GM12873 (cell line): ENCODE results near the gene NUBP2.

Experiments used
- TF ChIP-seq, protein P1 (sequence below): IDR thresholded peaks from 2 replicates; pipeline ENCODE4 v1.5.1; 2012; ENCODE audit warnings: low read depth, mild to moderate bottlenecking, moderate library complexity, low read length, control low read depth; ENCODE audit not compliant: insufficient read depth; ENCODE audit errors: missing control alignments

The NUBP2 gene

GRCh38 chr16:1749152-1750117, 33.3 kb upstream of the NUBP2 start:
- TF ChIP-seq, protein P1, sequence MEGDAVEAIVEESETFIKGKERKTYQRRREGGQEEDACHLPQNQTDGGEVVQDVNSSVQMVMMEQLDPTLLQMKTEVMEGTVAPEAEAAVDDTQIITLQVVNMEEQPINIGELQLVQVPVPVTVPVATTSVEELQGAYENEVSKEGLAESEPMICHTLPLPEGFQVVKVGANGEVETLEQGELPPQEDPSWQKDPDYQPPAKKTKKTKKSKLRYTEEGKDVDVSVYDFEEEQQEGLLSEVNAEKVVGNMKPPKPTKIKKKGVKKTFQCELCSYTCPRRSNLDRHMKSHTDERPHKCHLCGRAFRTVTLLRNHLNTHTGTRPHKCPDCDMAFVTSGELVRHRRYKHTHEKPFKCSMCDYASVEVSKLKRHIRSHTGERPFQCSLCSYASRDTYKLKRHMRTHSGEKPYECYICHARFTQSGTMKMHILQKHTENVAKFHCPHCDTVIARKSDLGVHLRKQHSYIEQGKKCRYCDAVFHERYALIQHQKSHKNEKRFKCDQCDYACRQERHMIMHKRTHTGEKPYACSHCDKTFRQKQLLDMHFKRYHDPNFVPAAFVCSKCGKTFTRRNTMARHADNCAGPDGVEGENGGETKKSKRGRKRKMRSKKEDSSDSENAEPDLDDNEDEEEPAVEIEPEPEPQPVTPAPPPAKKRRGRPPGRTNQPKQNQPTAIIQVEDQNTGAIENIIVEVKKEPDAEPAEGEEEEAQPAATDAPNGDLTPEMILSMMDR = no peak

DNA sequence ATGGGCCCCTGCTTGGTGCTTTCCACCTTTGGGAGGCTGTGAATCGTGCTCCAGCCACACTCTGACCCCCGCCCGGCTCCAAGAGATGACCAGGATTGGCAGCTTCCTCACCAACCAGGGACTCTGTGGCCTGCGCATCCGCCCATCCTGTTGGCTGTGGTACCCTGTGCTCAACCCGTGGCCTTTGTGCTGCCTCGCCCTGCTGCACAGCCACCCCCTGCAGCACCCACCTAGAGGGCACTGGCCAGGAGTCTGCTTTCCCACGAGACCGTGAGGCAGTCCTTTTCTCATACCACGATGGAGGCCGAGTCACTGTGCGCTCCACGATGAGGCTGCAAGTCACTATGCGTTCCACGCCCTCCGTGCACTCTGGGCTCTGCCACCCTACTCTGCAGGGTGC, 30.8 kb upstream of the NUBP2 start:
- TF ChIP-seq, protein P1 = no peak

DNA sequence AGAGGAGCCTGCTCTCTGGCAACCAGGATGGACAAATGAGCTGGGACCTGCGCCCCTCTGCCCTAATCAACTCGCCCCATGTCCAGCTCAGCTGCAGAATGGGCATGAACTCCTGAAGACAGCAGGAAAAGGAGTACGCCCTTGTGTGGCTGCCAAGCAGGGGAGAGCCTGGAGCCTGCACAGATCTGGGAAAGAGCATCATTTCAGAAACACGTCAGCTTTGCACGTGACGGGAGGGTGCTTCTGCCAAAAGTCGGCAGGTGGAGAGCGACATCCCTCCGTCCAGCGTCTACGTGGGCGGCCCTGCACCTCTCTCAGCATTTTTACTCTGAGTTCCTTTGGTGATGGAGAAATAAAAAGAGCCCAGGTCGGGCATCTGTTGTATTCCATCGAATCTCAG, 29.9 kb upstream of the NUBP2 start:
- TF ChIP-seq, protein P1 = no peak

GRCh38 chr16:1754204-1754603, 28.6 kb upstream of the NUBP2 start:
- TF ChIP-seq, protein P1 = no peak

DNA sequence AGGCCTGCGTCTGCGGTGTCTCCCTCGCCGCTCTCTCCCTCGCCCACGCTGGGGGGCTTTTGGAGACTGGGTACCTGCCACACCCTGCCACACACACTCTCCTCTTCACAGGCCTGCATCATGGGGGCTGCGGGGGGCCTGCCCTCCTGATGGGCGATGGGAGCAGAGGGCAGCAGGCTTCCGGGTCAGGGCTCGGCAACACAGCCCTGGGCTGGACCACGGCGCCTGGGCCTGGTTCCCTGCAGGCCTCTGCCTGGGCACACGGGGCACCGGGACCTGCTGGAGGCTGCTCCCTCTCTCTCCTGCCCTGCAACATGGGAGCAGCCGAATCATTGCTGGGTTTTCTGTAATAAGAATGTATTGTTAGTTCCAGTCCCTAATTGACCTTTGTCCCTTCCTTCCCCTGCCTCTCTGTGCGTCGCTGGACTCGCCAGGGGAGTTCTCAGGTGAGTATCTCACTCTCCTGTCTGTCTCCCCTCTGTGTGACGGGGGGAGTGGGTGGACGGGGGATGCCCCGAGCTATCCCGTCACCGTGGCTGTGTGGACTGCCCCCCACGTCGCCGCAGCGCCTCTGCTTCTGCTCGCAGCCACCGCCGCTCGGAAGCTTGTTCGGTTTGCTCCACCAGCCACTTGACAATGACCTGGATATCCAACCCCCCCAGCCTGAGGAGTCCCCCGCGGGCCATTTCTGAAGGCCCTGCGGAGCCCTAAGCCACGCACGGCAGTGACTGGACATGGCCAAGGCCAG, 24.9 kb upstream of the NUBP2 start:
- TF ChIP-seq, protein P1 = no peak

GRCh38 chr16:1758923-1759322, 23.8 kb upstream of the NUBP2 start:
- TF ChIP-seq, protein P1 = no peak

- TF ChIP-seq, protein P1 = no peak
Observed at GRCh38 chr16:1759511-1759910, 23.2 kb upstream of the NUBP2 start.
